ENCODE results near the gene PTH2. TPM values are rescaled to one million over a fixed set of nuclear protein-coding genes. Genes with fewer than 3 reads are reported as not detected.

PTH2 gene
- total RNA-seq, 8 experiments from 2014 or later = 1.2 TPM; not detected in 7

DNA sequence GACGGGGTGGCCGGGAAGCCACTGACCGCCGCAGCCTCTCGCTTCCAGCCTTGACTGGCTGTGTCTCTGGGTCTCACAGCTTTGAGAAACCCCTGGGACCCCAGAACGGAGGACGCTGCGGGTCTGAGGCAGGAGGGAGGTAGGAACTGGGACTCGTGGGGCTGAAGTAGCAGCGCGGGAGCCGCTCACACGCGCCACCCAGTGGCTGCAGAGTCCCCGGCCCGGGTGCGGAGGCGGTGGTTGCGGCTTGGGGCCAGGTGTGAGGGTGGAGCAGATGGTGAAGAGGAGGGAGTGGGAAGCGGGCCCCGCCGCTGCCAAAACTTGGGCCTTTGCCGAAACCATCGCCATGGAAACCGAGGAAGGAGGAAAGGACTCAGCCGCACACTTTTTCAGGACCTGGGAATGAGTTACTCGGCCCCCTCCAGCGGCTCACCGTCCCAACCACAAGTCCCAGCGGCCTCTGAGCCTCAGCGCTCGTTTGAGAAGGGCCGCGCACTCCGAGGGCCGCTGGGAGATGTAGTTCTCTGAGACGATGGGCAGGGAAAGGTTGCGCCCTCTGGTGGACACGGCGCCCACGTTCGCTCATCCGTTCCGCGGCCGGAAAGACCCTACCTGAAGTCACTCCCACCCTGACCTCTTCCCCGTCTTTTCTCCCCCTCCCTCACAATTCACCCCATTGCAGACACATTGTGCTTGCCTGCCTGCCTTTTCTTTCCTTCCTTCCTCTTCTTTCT lies 20.3 kb upstream of the PTH2 start:
- H3K4me3 ChIP-seq = peak overlapping the region; percentile 32 to 40 (median 34)
- peaks cover 10 to 12% of the 10 kb centered on the region in 2 donors for H3K4me1 ChIP-seq (replicated peaks in 1 of 2)
- H3K27ac ChIP-seq = peak overlapping the region in 1 of 2 donors; percentile 65
- ATAC-seq (replicated peaks in 6 of 8) = peak; percentile 80 to 91 (median 86)
- WGBS, 10 experiments = 0 to 4% (median 0%) methylated on average over 1 to 14 of the region's 47 CpGs; no CpG with 5 or more reads in 2 of the 10 experiments
- in situ Hi-C loops (cut with MboI; ENCODE audit: low pct_unique_long_range_greater_than_20kb in 2 of 9, low sequenced_read_pairs in 9 of 9, unreplicated experiment in 9 of 9) = loop anchor here in 2 of 9 experiments (10.0 kb wide), 1 partner anchor 49 kb away; no protein-coding TSS in a partner anchor

- in situ Hi-C loops (cut with MboI; ENCODE audit: low pct_unique_long_range_greater_than_20kb in 2 of 9, low sequenced_read_pairs in 9 of 9, unreplicated experiment in 9 of 9) = loop anchor here in 2 of 9 experiments (10.0 kb wide), 1 partner anchor 48 kb away; no protein-coding TSS in a partner anchor
- Histone ChIP-seq H3K27ac (peak overlapping the region in 1 of 2 donors; percentile 65), H3K4me1 (replicated peaks in 1 of 2) (peaks cover 10 to 12% of the 10 kb centered on the region in 2 donors), H3K4me3 (peak overlapping the region; percentile 32 to 40 (median 34))
- ATAC-seq (replicated peaks in 6 of 8) = peak; percentile 54 to 77 (median 72)
- 0% methylated on average over 2 of the region's 43 CpGs; no CpG with 5 or more reads in 9 of the 10 experiments for WGBS, 10 experiments
Measured at GRCh38 chr19:49442771-49443365, 19.6 kb upstream of the PTH2 start.

DNA sequence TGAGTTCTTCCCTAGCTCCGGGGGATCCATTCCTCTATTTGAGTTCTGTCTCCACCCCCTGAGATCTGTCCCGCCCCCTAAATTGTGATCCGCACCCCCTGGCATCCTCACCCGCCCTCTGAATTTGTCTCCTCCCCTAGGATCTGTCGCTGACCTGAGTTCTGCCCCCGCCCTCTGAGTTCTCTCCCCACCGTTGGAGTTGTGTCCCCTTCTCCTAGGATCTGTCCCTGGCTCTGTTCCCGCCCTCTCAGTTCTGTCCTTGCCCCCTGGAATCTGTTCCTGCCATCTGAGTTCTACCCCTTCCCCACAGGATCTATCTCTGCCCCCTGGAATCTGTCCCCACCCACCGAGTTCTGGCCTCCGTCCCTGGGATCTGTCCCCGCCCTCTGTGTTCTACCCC lies 19.1 kb upstream of the PTH2 start:
- Histone ChIP-seq H3K27ac (no peak overlapping the region), H3K4me1 (replicated peaks in 1 of 2) (peaks cover 11 to 12% of the 10 kb centered on the region in 2 donors), H3K4me3 (peak overlapping the region in 4 of 5 donors; percentile 33 to 40 (median 36))
- in situ Hi-C loops (cut with MboI; ENCODE audit: low pct_unique_long_range_greater_than_20kb in 2 of 9, low sequenced_read_pairs in 9 of 9, unreplicated experiment in 9 of 9) = loop anchor here in 2 of 9 experiments (10.0 kb wide), 1 partner anchor 48 kb away; no protein-coding TSS in a partner anchor
- 0% methylated on average over 1 of the region's 11 CpGs; no CpG with 5 or more reads in 9 of the 10 experiments for WGBS, 10 experiments
- no peak for ATAC-seq (replicated peaks in 6 of 8)

DNA sequence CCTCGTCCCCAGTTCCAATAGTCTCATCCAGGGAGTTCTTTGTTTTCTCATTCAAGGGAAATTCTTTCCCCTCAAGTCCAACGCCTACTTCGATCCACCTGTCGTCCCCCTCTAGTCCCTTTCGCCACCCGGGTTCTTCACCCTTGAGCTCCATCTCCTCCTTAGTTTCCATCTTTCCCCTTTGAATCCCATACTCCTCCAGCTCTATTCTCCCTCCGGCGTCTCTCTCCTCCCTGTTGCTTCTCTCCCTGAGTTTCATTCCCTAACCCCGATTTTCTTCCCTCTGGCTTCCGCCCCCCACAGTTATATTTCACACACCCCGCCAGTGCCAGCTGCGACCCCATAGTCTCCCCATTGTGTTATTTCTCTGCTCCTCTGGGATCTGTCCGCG lies 18.7 kb upstream of the PTH2 start:
- Histone ChIP-seq H3K27ac (no peak overlapping the region), H3K4me1 (replicated peaks in 1 of 2) (peaks cover 15 to 16% of the 10 kb centered on the region in 2 donors), H3K4me3 (peak overlapping the region in 2 of 5 donors; percentile 33 to 38)
- no peak for ATAC-seq (replicated peaks in 6 of 8)
- 0 to 80% (median 7%) methylated on average over 1 to 7 of the region's 14 CpGs; no CpG with 5 or more reads in 4 of the 10 experiments for WGBS, 10 experiments
- in situ Hi-C loops (cut with MboI; ENCODE audit: low pct_unique_long_range_greater_than_20kb in 2 of 9, low sequenced_read_pairs in 9 of 9, unreplicated experiment in 9 of 9) = loop anchor here in 2 of 9 experiments (10.0 kb wide), 1 partner anchor 47 kb away; no protein-coding TSS in a partner anchor

DNA sequence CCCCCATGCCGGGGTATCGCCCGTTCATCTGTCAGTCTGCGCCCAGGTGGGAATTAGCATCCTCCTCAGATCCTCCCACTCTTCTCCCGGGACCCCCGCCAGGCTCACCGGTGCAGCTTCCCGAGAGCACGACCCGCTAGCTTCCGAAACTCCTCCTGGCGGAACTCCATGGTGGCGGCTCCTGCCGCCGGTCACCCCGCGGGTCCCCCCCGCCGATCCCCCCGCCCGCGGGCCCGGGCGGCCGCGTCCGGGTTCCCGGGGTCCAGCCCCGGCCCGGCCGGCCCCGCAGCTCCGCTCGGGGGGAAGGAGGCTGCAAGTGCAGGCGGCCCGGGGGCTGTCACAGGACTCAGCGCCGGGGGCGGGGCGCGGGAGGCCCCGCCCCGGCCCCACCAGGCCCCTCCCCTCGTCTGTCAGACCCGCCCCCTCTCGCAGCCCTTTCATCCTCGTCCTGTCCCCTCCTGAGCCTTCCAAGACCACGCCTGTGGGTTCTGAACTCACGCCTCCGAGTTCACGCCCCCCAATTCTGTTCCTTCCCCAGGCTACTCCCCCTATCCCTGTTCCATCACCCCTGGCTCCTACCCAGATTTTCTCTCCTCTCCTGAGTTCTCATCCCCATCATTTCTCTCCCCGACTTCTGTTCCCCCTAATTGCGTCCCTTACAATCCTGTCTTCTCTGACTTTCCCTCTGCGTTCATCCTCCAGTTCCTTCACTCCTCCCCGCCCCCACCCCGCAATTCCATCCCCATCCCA lies 18.1 kb upstream of the PTH2 start, which contains the start of gene SLC17A7:
TSS of gene SLC17A7 (minus strand) at position 318 of the 750 bp plus-strand sequence. CDS start at position 170, 148 bp downstream.
- Histone ChIP-seq H3K4me1 (replicated peaks in 1 of 2) (peaks cover 20 to 22% of the 10 kb centered on the region in 2 donors), H3K27ac (no peak within 1 kb of the TSS), H3K4me3 (peak within 1 kb of the TSS; percentile 21 to 40 (median 34))
- WGBS, 10 experiments = 0% methylated on average over 1 of the region's 56 CpGs; no CpG with 5 or more reads in 8 of the 10 experiments
- in situ Hi-C loops (cut with MboI; ENCODE audit: low pct_unique_long_range_greater_than_20kb in 2 of 9, low sequenced_read_pairs in 9 of 9, unreplicated experiment in 9 of 9) = loop anchor here in 2 of 9 experiments (10.0 kb wide), 1 partner anchor 47 kb away; no protein-coding TSS in a partner anchor
- peak in 2 of 8 experiments; percentile 3 to 4 for ATAC-seq (replicated peaks in 6 of 8)

- Histone ChIP-seq H3K4me3 (peak overlapping the region in 3 of 5 donors; percentile 20 to 34 (median 25)), H3K27ac (no peak overlapping the region), H3K4me1 (replicated peaks in 1 of 2) (peaks cover 20 to 26% of the 10 kb centered on the region in 2 donors)
- in situ Hi-C loops (cut with MboI; ENCODE audit: low pct_unique_long_range_greater_than_20kb in 2 of 9, low sequenced_read_pairs in 9 of 9, unreplicated experiment in 9 of 9) = loop anchor here in 2 of 9 experiments (10.0 kb wide), 1 partner anchor 46 kb away; no protein-coding TSS in a partner anchor
- 0 to 56% (median 25%) methylated on average over 2 to 15 of the region's 19 CpGs; no CpG with 5 or more reads in 1 of the 10 experiments for WGBS, 10 experiments
- ATAC-seq (replicated peaks in 6 of 8) = no peak
Measured at GRCh38 chr19:49440439-49441209, 17.4 kb upstream of the PTH2 start.

DNA sequence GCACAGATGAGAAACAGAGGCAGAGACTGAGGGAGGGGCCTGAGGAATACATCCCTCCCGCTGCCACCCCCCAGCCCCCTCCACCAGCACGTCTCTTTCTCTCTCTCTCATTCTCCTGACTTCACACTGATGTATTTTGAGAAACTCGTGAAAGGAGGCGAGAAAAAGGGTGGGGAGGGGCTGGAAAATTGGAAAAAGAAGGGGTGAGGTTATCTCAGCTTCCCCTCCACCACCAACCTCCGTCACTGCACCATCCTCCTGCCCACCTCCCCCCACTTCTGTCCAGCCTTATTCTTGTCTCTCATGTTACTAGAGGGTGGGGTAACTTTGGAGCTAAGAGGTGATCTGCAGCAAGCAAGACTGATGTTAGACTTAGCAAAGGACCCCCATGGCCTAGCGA lies 16.6 kb upstream of the PTH2 start:
- WGBS, 10 experiments = 40 to 60% methylated on average over 1 to 2 of the region's 6 CpGs; no CpG with 5 or more reads in 8 of the 10 experiments
- peaks cover 20 to 26% of the 10 kb centered on the region in 2 donors for H3K4me1 ChIP-seq (replicated peaks in 1 of 2)
- no peak overlapping the region for H3K4me3 ChIP-seq
- no peak overlapping the region for H3K27ac ChIP-seq
- ATAC-seq (replicated peaks in 6 of 8) = no peak
- in situ Hi-C loops (cut with MboI; ENCODE audit: low pct_unique_long_range_greater_than_20kb in 2 of 9, low sequenced_read_pairs in 9 of 9, unreplicated experiment in 9 of 9) = loop anchor here in 2 of 9 experiments (10.0 kb wide), 1 partner anchor 45 kb away; no protein-coding TSS in a partner anchor

DNA sequence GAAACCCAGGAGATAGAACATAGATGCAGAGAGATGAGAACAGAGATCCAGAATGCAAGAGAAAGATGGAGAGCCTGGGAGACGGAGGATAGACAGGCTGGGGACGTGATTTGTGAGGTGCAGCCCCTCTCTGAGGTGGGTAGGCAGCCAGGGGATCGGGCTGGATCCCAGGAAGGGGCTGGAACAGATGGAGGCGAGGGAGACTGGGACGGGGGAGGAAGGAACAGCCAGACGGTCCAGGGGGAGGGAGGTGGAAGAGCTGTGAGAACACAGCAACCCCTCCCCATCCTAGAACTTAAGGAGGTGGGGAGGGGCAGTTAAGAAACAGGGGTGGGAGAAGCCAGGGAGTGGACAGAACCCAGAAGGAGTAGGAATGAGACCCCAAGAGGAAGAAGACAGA lies 15.0 kb upstream of the PTH2 start:
- no peak for ATAC-seq (replicated peaks in 6 of 8)
- H3K4me3 ChIP-seq = no peak overlapping the region
- in situ Hi-C loops (cut with MboI; ENCODE audit: low pct_unique_long_range_greater_than_20kb in 2 of 9, low sequenced_read_pairs in 9 of 9, unreplicated experiment in 9 of 9) = no loop called here

DNA sequence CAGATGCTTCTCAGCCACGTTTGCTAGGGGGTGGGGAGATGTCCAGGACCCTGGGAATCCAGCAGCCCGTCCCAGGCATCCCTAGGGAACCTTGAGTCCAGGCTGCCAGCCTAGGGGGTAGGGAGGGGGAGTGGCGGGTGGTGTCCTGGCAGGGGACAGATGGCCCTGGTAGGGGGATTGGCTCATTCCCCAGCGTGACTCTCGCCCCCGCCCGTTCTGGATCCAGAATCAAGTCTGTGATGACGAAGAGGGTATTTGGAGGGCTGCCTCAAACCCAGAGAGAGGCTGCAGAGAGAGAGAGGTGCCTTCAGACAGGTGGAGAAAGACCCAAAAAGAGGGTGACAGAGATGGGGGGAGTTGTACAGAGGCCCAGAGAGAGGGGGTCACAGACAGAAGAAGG lies 14.0 kb upstream of the PTH2 start:
- H3K4me1 ChIP-seq (replicated peaks in 1 of 2) = peaks cover 17 to 26% of the 10 kb centered on the region in 2 donors
- H3K27ac ChIP-seq = no peak overlapping the region
- no peak overlapping the region for H3K4me3 ChIP-seq
- peak in 1 of 8 experiments; percentile 13 for ATAC-seq (replicated peaks in 6 of 8)
- in situ Hi-C loops (cut with MboI; ENCODE audit: low pct_unique_long_range_greater_than_20kb in 2 of 9, low sequenced_read_pairs in 9 of 9, unreplicated experiment in 9 of 9) = no loop called here
- 0 to 20% (median 5%) methylated on average over 1 to 2 of the region's 8 CpGs; no CpG with 5 or more reads in 6 of the 10 experiments for WGBS, 10 experiments

More for the DNA sequence above, 15.0 kb upstream of the PTH2 start:
- peaks cover 20 to 26% of the 10 kb centered on the region in 2 donors for H3K4me1 ChIP-seq (replicated peaks in 1 of 2)
- WGBS, 10 experiments = 0% methylated on average over 1 of the region's 6 CpGs; no CpG with 5 or more reads in 7 of the 10 experiments
- H3K27ac ChIP-seq = no peak overlapping the region

- Histone ChIP-seq H3K4me3 (peak overlapping the region in 3 of 5 donors; percentile 7 to 9 (median 8)), H3K4me1 (replicated peaks in 1 of 2) (peaks cover 13 to 23% of the 10 kb centered on the region in 2 donors), H3K27ac (no peak overlapping the region)
- WGBS, 10 experiments = 0 to 27% (median 11%) methylated on average over 4 to 11 of the region's 42 CpGs; no CpG with 5 or more reads in 7 of the 10 experiments
- ATAC-seq (replicated peaks in 6 of 8) = peak in 6 of 8 experiments; percentile 21 to 74 (median 60)
- in situ Hi-C loops (cut with MboI; ENCODE audit: low pct_unique_long_range_greater_than_20kb in 2 of 9, low sequenced_read_pairs in 9 of 9, unreplicated experiment in 9 of 9) = no loop called here
Measured at GRCh38 chr19:49436381-49437017, 13.3 kb upstream of the PTH2 start.

GRCh38 chr19:49435670-49436069 lies 12.4 kb upstream of the PTH2 start:
- in situ Hi-C loops (cut with MboI; ENCODE audit: low pct_unique_long_range_greater_than_20kb in 2 of 9, low sequenced_read_pairs in 9 of 9, unreplicated experiment in 9 of 9) = no loop called here
- 58 to 100% (median 83%) methylated on average over 1 to 5 of the region's 10 CpGs; no CpG with 5 or more reads in 4 of the 10 experiments for WGBS, 10 experiments
- peaks cover 10 to 17% of the 10 kb centered on the region in 2 donors for H3K4me1 ChIP-seq (replicated peaks in 1 of 2)
- no peak overlapping the region for H3K4me3 ChIP-seq
- ATAC-seq (replicated peaks in 6 of 8) = no peak
- no peak overlapping the region for H3K27ac ChIP-seq

Data from motor neuron (in vitro differentiated cells).